HG02870 (cell line): ENCODE data around the gene HIP1.
"Not testable (repeated sequence)": the region's sequence is repeated elsewhere in the genome, so short reads cannot be mapped to it uniquely, and the experiment has no call there.

ENCODE experiments used
- ATAC-seq: cut with Tn5 transposase; IDR thresholded peaks from one replicate; pipeline ENCODE4 v1.9.1; 2021; ENCODE audit warnings: mild to moderate bottlenecking, moderate library complexity; ENCODE audit not compliant: unreplicated experiment

The HIP1 gene

GRCh38 chr7:75717746-75718145, 21.0 kb downstream of the HIP1 start:
- not testable (repeated sequence) for ATAC-seq

GRCh38 chr7:75716992-75717626, 21.6 kb downstream of the HIP1 start:
- ATAC-seq, result no peak

- no peak for ATAC-seq
Measured at GRCh38 chr7:75715864-75716263, 22.9 kb downstream of the HIP1 start.

DNA sequence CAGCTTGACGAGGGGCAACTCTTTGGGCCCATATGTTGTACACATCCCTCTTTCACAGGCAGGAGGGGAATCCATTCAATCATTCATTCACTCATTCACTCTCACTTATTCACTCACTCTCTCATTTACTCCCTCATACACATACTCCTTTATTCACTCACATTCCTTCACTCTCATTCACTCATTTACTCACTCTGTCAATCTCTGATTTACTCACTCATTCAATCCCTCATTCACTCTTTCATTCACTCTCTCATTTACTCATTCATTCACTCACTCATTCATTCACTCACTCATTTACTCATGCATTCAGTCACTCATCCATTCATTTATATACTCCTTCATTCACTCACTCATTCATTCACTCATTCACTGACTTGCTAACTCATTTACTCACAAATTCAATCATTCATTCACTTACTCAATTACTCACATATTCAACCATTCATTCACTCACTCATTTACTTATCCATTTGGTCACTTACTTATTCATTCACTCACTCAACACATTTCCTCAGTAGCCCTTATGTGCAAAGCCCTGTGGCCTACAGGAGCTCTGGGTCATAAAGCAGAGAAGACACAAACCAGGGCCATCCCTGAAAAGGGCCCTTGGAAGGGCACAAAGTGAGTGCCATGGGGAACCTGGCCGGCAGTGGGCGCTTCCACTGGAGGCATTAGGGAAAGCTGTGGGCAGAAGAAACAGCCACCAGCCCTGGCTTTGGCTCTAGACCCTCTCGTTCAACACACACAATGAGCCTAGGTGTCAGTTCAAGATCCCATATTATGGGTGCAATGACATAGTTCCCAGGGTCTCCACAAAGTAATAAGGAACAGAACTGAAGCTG, 26.0 kb downstream of the HIP1 start:
- ATAC-seq, result no peak

- ATAC-seq, result no peak
Measured at GRCh38 chr7:75711656-75712514, 26.9 kb downstream of the HIP1 start.

DNA sequence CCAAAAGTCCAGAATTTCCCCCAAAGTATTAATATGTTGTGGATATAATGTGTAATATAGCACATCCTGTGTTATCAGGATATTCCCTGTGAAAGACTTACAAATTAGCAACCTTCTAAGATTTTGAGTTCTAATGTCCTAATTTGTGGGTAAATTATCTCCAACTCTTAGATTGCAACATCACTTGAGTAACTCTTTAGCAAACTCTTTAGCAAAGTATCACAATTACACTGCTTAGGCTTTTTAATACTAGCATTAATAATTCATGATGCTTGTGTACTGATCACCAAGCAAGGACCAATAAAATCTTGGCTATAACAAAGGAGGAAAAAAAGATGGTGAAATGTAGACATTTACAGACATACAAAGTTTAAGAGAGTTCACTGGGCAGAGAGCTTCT, 27.7 kb downstream of the HIP1 start:
- no peak for ATAC-seq

DNA sequence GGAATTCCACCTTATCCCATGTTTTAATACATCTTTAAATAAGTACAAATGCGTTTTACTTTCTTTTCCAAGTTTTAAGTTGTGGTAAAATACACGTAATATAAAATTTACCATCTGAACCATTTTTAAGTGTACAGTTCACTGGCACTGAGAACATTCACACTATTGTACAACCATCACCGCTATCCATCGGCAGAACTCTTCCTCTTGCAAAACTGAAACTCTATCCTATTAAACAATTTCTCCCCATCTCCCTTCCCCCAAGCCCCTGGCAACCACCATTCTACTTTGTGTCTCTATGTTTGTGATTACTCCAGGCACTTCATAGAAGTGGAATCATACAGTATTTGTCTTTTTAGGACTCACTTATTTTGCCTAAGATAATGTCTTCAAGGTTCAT, 33.8 kb downstream of the HIP1 start:
- no peak for ATAC-seq

- ATAC-seq, result no peak
Measured at GRCh38 chr7:75702515-75702914, 36.2 kb downstream of the HIP1 start.

GRCh38 chr7:75699993-75700392, 38.7 kb downstream of the HIP1 start:
- no peak for ATAC-seq

- no peak for ATAC-seq
Measured at GRCh38 chr7:75698358-75698757, 40.4 kb downstream of the HIP1 start.

- no peak for ATAC-seq
Measured at GRCh38 chr7:75696263-75697037, 42.3 kb downstream of the HIP1 start.

- ATAC-seq, result no peak
Measured at GRCh38 chr7:75694638-75695399, 43.9 kb downstream of the HIP1 start.

GRCh38 chr7:75693668-75694067, 45.1 kb downstream of the HIP1 start:
- not testable (repeated sequence) for ATAC-seq

DNA sequence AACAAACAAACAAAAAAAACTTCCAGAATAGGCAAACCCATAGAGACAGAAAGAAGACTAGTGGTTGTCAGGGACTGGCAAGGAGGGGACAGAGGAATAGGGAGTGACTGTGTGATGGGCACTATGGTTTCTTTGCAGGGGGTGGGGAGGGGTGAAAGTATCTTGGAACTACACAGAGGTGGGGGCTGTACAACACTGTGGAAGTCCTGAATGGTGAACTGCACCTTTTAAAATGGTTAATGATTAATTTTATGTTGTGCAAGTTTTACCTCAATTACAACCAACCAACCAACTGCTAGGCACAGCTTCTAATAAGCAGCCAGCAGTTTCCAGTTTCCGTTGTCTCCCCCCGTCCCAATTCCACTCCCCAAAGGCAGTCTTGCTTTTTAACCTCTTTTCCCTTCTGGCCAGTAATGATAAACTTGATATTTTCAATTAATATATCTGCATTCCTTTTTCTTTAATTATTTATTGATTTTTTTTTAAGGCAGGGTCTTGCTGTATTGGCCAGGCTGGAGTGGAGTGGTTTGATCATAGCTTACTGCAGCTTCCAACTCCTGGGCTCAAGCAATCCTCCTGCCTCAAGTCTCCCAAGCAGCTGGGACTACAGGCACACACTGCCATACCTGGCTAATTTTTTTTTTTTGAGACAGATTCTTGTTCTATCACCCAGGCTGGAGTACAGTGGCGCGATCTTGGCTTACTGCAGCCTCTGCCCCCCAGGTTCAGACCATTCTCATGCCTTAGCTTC, 46.8 kb downstream of the HIP1 start:
- no peak for ATAC-seq

- ATAC-seq, result peak; percentile 45
Measured at GRCh38 chr7:75690121-75690523, 48.6 kb downstream of the HIP1 start.

DNA sequence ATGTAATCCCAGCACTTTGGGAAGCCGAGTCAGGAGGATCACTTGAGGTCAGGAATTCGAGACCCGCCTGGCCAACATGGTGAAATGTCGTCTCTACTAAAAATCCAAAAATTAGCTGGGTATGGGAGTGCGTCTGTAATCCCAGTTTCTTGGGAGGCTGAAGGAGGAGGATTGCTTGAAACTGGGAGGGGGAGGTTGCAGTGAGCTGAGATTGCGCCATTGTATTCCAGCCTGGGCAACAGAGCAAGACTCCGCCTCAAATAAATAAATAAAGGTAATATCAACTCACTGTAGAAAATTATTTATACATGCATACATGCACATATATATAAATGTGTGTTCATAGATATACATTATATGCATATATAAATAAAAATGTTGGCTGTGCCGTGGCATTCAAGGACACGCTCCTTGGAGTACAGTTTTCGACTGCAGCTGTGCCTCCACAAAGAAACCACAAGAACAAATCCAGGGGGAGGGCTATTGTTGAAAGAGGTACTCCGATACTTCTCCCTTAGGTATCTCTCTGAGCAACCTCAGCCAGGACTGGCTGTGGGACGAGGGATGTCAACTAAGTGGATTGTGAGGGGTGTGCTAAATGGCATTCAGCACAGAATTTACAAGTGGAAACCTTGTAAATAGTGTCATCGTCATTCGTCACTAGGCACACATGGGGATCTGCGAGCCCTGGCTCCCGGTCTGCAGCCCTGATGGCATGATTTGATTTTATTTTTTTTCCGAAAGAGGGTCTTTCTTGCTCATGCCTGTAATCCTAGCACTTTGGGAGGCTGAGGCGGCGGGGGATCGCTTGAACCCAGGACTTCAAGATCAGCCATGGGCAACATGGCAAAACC, 49.3 kb downstream of the HIP1 start:
- no peak for ATAC-seq

- no peak for ATAC-seq
Measured at GRCh38 chr7:75688200-75689136, 50.3 kb downstream of the HIP1 start.
